Embryonic facial prominence (tissue), 1 donor: Measurements from ENCODE around the gene DGCR8.

Source experiments
- DNase-seq: peaks from one replicate; pipeline ENCODE4 v3.0.0-alpha.2; 2016; ENCODE audit errors: extremely low spot score

Gene DGCR8

GRCh38 chr22:20089977-20090729 lies 10.1 kb downstream of the DGCR8 start:
- no peak for DNase-seq

- DNase-seq: no peak
These were observed 10.7 kb downstream of the DGCR8 start for GRCh38 chr22:20090730-20091240.

- no peak for DNase-seq
These were observed 11.8 kb downstream of the DGCR8 start for GRCh38 chr22:20091690-20092476.

- no peak for DNase-seq
These were observed 12.4 kb downstream of the DGCR8 start for GRCh38 chr22:20092477-20092854.

- DNase-seq: no peak
These were observed 13.6 kb downstream of the DGCR8 start for GRCh38 chr22:20093418-20094196.

GRCh38 chr22:20094197-20094807 lies 14.3 kb downstream of the DGCR8 start:
- DNase-seq: no peak

- no peak for DNase-seq
These were observed 15.5 kb downstream of the DGCR8 start for GRCh38 chr22:20095521-20095920.

GRCh38 chr22:20096574-20097420 lies 16.8 kb downstream of the DGCR8 start:
- no peak for DNase-seq

GRCh38 chr22:20099099-20099711 lies 19.2 kb downstream of the DGCR8 start:
- no peak for DNase-seq

- no peak for DNase-seq
These were observed 21.6 kb downstream of the DGCR8 start for GRCh38 chr22:20101638-20102037.

- DNase-seq: no peak
These were observed 22.3 kb downstream of the DGCR8 start for GRCh38 chr22:20102203-20102780.

- no peak for DNase-seq
These were observed 25.6 kb downstream of the DGCR8 start for GRCh38 chr22:20105456-20106204.

- DNase-seq: no peak
These were observed 26.3 kb downstream of the DGCR8 start for GRCh38 chr22:20106205-20106848.

- DNase-seq: no peak
These were observed 26.8 kb downstream of the DGCR8 start for GRCh38 chr22:20106849-20107237.

GRCh38 chr22:20107471-20107901 lies 27.4 kb downstream of the DGCR8 start:
- no peak for DNase-seq

GRCh38 chr22:20107951-20108756 lies 28.1 kb downstream of the DGCR8 start:
- no peak for DNase-seq

- no peak for DNase-seq
These were observed 28.8 kb downstream of the DGCR8 start for GRCh38 chr22:20108757-20109230.
